Measurements from ENCODE around the gene CAV1.

CAV1 gene

DNA sequence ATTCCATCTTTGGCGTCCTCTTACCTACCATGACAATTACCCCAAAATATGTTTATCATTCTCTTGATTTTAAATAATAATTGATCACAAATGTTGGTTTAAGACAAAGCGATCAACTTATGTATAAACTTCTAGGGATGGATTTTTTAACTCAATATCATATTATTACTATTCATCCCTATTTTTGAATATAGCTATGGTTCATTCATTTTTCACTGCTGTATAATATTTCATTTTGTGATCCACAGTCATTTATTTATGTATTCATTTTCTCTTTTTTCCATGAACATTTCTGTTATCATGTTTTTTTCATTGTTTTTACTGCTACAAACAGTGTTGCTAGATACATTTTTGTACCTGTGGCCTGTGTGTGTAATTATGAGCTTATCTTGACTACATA is 85.9 kb downstream of the CAV1 start:
- no peak for TF ChIP-seq CTCF (conservative IDR thresholded peaks at IDR 0.05; ENCODE audit: control insufficient read depth, insufficient read depth, low read depth, low read length)
- no peak for DNase-seq (ENCODE audit: low read depth)
- H3K4me3 ChIP-seq (ENCODE audit: control insufficient read depth, low read depth, low read length) = no peak overlapping the region

All from fibroblast of mammary gland (primary cell).